ENCODE measurements around the gene MRPL14.
A peak's percentile ranks its signal among the peaks of the same experiment; 100 is the strongest.

Gene MRPL14

DNA sequence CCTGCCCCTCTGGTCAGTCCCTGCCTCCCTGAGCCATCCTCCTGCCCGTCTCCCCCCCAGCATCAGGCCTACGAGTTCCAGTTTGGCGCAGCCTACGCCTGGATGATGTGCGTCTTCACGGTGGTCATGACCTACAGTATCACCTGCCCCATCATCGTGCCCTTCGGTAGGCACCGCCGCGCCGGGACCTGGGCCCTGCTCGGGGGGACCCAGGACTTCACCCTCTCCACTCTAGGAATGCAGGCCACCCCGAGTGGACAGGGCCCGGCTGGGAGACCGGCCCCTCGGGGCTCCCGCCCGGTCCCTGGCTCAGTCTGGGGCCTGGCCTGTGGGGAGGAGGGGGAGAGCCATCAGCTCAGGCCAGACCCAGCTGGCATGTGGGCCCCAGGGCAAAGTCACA lies 25.3 kb upstream of the MRPL14 start:
- H3K9me2 ChIP-seq (replicated peaks; ENCODE audit: control insufficient read depth, low read length), result no peaks in the 10 kb centered on the region
- no peaks in the 10 kb centered on the region for H3K79me2 ChIP-seq (ENCODE audit: control insufficient read depth, low read length)
- no peaks in the 10 kb centered on the region for H3F3A ChIP-seq (ENCODE audit: control insufficient read depth, insufficient read depth)
- no peaks in the 10 kb centered on the region for H4K20me1 ChIP-seq (ENCODE audit: control insufficient read depth, insufficient read depth, low read depth, low read length)
- H3K27ac ChIP-seq (ENCODE audit: low read depth, low read length), result no peak overlapping the region
- H3K4me3 ChIP-seq (ENCODE audit: low read length), result no peak overlapping the region
- H3K4me1 ChIP-seq (ENCODE audit: control insufficient read depth, low read length), result peaks cover 4% of the 10 kb centered on the region
- no peaks in the 10 kb centered on the region for H3K27me3 ChIP-seq (ENCODE audit: control insufficient read depth, low read length)
- TF ChIP-seq EZH2phosphoT487 (IDR thresholded peaks at IDR 0.05; ENCODE audit: borderline replicate concordance, low read length) (no peak), CTCF (IDR thresholded peaks at IDR 0.05; ENCODE audit: low read depth, low read length, poor library complexity, severe bottlenecking) (no peak)
- H3K36me3 ChIP-seq (ENCODE audit: control insufficient read depth, low read length), result no peaks in the 10 kb centered on the region
- H3K4me2 ChIP-seq (ENCODE audit: low read length), result no peak overlapping the region
- H3K9me3 ChIP-seq (ENCODE audit: control insufficient read depth, insufficient read depth, low read length), result no peaks in the 10 kb centered on the region

DNA sequence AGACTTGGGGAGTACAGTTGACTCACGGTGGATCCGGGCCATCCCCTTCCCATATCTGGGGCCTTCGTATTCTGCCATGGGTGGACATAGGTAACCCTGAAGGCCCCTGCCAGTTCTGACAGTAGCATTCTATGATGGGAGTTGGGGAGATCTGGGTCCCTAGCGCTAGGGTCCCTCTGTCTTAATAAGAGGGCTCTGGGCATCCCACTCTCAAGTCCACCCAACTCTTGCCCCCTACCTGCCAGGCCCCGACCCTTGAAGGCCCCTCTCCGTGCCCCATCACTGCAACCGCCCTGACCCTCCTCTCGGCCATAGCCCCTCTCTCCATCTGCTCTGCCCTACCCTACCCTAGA lies 24.8 kb upstream of the MRPL14 start:
- no peaks in the 10 kb centered on the region for H3K9me3 ChIP-seq (ENCODE audit: control insufficient read depth, insufficient read depth, low read length)
- no peaks in the 10 kb centered on the region for H4K20me1 ChIP-seq (ENCODE audit: control insufficient read depth, insufficient read depth, low read depth, low read length)
- no peaks in the 10 kb centered on the region for H3F3A ChIP-seq (ENCODE audit: control insufficient read depth, insufficient read depth)
- H3K9me2 ChIP-seq (replicated peaks; ENCODE audit: control insufficient read depth, low read length), result no peaks in the 10 kb centered on the region
- no peaks in the 10 kb centered on the region for H3K79me2 ChIP-seq (ENCODE audit: control insufficient read depth, low read length)
- peak overlapping the region; percentile 52; the same call in 1 of the 2 replicates for H3K4me2 ChIP-seq (ENCODE audit: low read length)
- H3K4me3 ChIP-seq (ENCODE audit: low read length), result no peak overlapping the region
- H3K27ac ChIP-seq (ENCODE audit: low read depth, low read length), result no peak overlapping the region
- H3K36me3 ChIP-seq (ENCODE audit: control insufficient read depth, low read length), result no peaks in the 10 kb centered on the region
- no peak for TF ChIP-seq EZH2phosphoT487 (IDR thresholded peaks at IDR 0.05; ENCODE audit: borderline replicate concordance, low read length)
- peak; percentile 32 for TF ChIP-seq CTCF (IDR thresholded peaks at IDR 0.05; ENCODE audit: low read depth, low read length, poor library complexity, severe bottlenecking)
- no peaks in the 10 kb centered on the region for H3K27me3 ChIP-seq (ENCODE audit: control insufficient read depth, low read length)
- peaks cover 4% of the 10 kb centered on the region for H3K4me1 ChIP-seq (ENCODE audit: control insufficient read depth, low read length)

- Histone ChIP-seq H3K4me1 (ENCODE audit: control insufficient read depth, low read length) (peaks cover 4% of the 10 kb centered on the region), H3K9me2 (replicated peaks; ENCODE audit: control insufficient read depth, low read length) (no peaks in the 10 kb centered on the region), H3K36me3 (ENCODE audit: control insufficient read depth, low read length) (no peaks in the 10 kb centered on the region), H3K4me2 (ENCODE audit: low read length) (peak overlapping the region; percentile 52), H3K9me3 (ENCODE audit: control insufficient read depth, insufficient read depth, low read length) (no peaks in the 10 kb centered on the region), H3K79me2 (ENCODE audit: control insufficient read depth, low read length) (no peaks in the 10 kb centered on the region), H3F3A (ENCODE audit: control insufficient read depth, insufficient read depth) (no peaks in the 10 kb centered on the region), H3K27me3 (ENCODE audit: control insufficient read depth, low read length) (no peaks in the 10 kb centered on the region), H4K20me1 (ENCODE audit: control insufficient read depth, insufficient read depth, low read depth, low read length) (no peaks in the 10 kb centered on the region), H3K4me3 (ENCODE audit: low read length) (no peak overlapping the region; the same call in 1 of the 2 replicates), H3K27ac (ENCODE audit: low read depth, low read length) (no peak overlapping the region)
- TF ChIP-seq CTCF (IDR thresholded peaks at IDR 0.05; ENCODE audit: low read depth, low read length, poor library complexity, severe bottlenecking) (peak; percentile 99), EZH2phosphoT487 (IDR thresholded peaks at IDR 0.05; ENCODE audit: borderline replicate concordance, low read length) (no peak)
Measured at GRCh38 chr6:44151348-44152108, 24.3 kb upstream of the MRPL14 start.
